Hepatocyte (in vitro differentiated cells): Measurements from ENCODE around the gene DNER. TPM values are rescaled to one million over a fixed set of nuclear protein-coding genes. Genes with fewer than 3 reads are reported as not detected.

Experiments
- DNase-seq: peaks from one replicate; pipeline ENCODE4 v3.0.0-alpha.2; 2016; ENCODE audit warnings: low spot score
- H2AFZ ChIP-seq: fragments of 200-600 bp; sonication (generic); 2 replicates; pipeline ENCODE4 v1.6.0; 2016; ENCODE audit warnings: antibody characterized with exemption, mild to moderate bottlenecking
- H3K27ac ChIP-seq: fragments of 200-600 bp; sonication (generic); 2 replicates; pipeline ENCODE4 v1.5.1; 2016; ENCODE audit warnings: mild to moderate bottlenecking
- H3K27me3 ChIP-seq: fragments of 200-600 bp; sonication (generic); 2 replicates; pipeline ENCODE4 v1.6.1; 2016
- H3K36me3 ChIP-seq: fragments of 200-600 bp; sonication (generic); replicated peaks from 2 replicates; pipeline ENCODE4 v1.5.1; 2016; ENCODE audit warnings: low read depth; ENCODE audit not compliant: insufficient read depth
- H3K4me1 ChIP-seq: fragments of 200-600 bp; sonication (generic); 2 replicates; pipeline ENCODE4 v1.5.1; 2016; ENCODE audit warnings: mild to moderate bottlenecking, moderate library complexity; ENCODE audit not compliant: insufficient read depth
- H3K4me2 ChIP-seq: fragments of 200-600 bp; sonication (generic); 2 replicates; pipeline ENCODE4 v1.6.0; 2016
- H3K4me3 ChIP-seq: fragments of 200-600 bp; sonication (generic); 2 replicates; pipeline ENCODE4 v1.5.1; 2016; ENCODE audit warnings: mild to moderate bottlenecking
- H3K79me2 ChIP-seq: fragments of 200-600 bp; sonication (generic); 2 replicates; pipeline ENCODE4 v1.6.0; 2017; ENCODE audit warnings: mild to moderate bottlenecking
- H3K9me2 ChIP-seq: fragments of 200-600 bp; sonication (generic); replicated peaks from 2 replicates; pipeline ENCODE4 v1.6.0; 2017; ENCODE audit warnings: mild to moderate bottlenecking; ENCODE audit not compliant: insufficient read depth
- H3K9me3 ChIP-seq: fragments of 200-600 bp; sonication (generic); 2 replicates; pipeline ENCODE4 v1.5.1; 2016; ENCODE audit warnings: low read depth, mild to moderate bottlenecking
- H4K20me1 ChIP-seq: fragments of 200-600 bp; sonication (generic); 2 replicates; pipeline ENCODE4 v1.6.0; 2016; ENCODE audit warnings: mild to moderate bottlenecking; ENCODE audit not compliant: insufficient read depth, poor library complexity, severe bottlenecking
- CTCF ChIP-seq: fragments of 200-600 bp; sonication (generic); IDR thresholded peaks from 2 replicates; pipeline ENCODE4 v1.5.1; 2016; ENCODE audit warnings: antibody characterized with exemption, mild to moderate bottlenecking; ENCODE audit not compliant: poor library complexity
- EZH2 ChIP-seq: fragments of 200-600 bp; sonication (generic); IDR thresholded peaks from 2 replicates; pipeline ENCODE4 v1.6.1; 2016; ENCODE audit warnings: antibody characterized with exemption, mild to moderate bottlenecking, borderline replicate concordance
- EZH2phosphoT487 ChIP-seq: fragments of 200-600 bp; sonication (generic); IDR thresholded peaks from one replicate; pipeline ENCODE4 v1.6.1; 2018; ENCODE audit warnings: antibody characterized with exemption, mild to moderate bottlenecking, low read depth, moderate library complexity; ENCODE audit not compliant: unreplicated experiment, severe bottlenecking
- WGBS: methylation state at CpG from one replicate; pipeline ENCODE4 v1.1.6; 2016; ENCODE audit warnings: low lambda C conversion rate; ENCODE audit errors: missing lambda C conversion rate; 5-methylcytosine and 5-hydroxymethylcytosine counted together
- polyA plus RNA-seq: library from polyadenylated mRNA; unstranded; fragments of >200 nt; fragmentation: Nextera tagmentation; extraction: Ambion mirVana; gene quantifications from 2 replicates; pipeline ENCODE4 v1.2.1, GENCODE V29; 2016
- total RNA-seq: library from RNA; depleted of rRNA; stranded (reverse); fragments of >200 nt; gene quantifications from 2 replicates; pipeline ENCODE4 v1.2.3, GENCODE V29; 2014

Gene DNER
- total and polyA plus RNA-seq, 2 experiments from 2014 or later = 0.37 TPM; not detected in 1

GRCh38 chr2:229571243-229571642 is 143.1 kb downstream of the DNER start:
- no peaks in the 10 kb centered on the region for H3K9me3 ChIP-seq
- TF ChIP-seq EZH2 (no peak), CTCF (no peak), EZH2phosphoT487 (no peak)
- no peaks in the 10 kb centered on the region for H3K9me2 ChIP-seq
- no peak overlapping the region for H3K4me3 ChIP-seq
- no peaks in the 10 kb centered on the region for H3K36me3 ChIP-seq
- no peaks in the 10 kb centered on the region for H4K20me1 ChIP-seq
- 88% methylated on average over 7 of the region's 7 CpGs for WGBS
- H3K27ac ChIP-seq = no peak overlapping the region
- H3K79me2 ChIP-seq = no peaks in the 10 kb centered on the region
- H2AFZ ChIP-seq = no peak overlapping the region
- H3K27me3 ChIP-seq = no peaks in the 10 kb centered on the region
- no peak overlapping the region for H3K4me2 ChIP-seq
- no peaks in the 10 kb centered on the region for H3K4me1 ChIP-seq
- no peak for DNase-seq

- no peaks in the 10 kb centered on the region for H3K9me3 ChIP-seq
- no peak overlapping the region for H3K4me2 ChIP-seq
- H2AFZ ChIP-seq = no peak overlapping the region
- no peaks in the 10 kb centered on the region for H3K9me2 ChIP-seq
- H4K20me1 ChIP-seq = no peaks in the 10 kb centered on the region
- H3K27ac ChIP-seq = no peak overlapping the region
- H3K36me3 ChIP-seq = no peaks in the 10 kb centered on the region
- H3K27me3 ChIP-seq = no peaks in the 10 kb centered on the region
- H3K79me2 ChIP-seq = no peaks in the 10 kb centered on the region
- no peaks in the 10 kb centered on the region for H3K4me1 ChIP-seq
- TF ChIP-seq EZH2phosphoT487 (no peak), EZH2 (no peak), CTCF (no peak)
- WGBS = 92% methylated on average over 2 of the region's 2 CpGs
- DNase-seq = no peak
- H3K4me3 ChIP-seq = no peak overlapping the region
These were observed 148.0 kb downstream of the DNER start for GRCh38 chr2:229566370-229566769.

GRCh38 chr2:229564300-229564907 is 150.0 kb downstream of the DNER start:
- TF ChIP-seq CTCF = no peak
- TF ChIP-seq EZH2phosphoT487 = no peak
- no peak for TF ChIP-seq EZH2
- WGBS = 100% methylated on average over 2 of the region's 2 CpGs
- Histone ChIP-seq H3K4me2 (no peak overlapping the region), H3K27me3 (no peaks in the 10 kb centered on the region), H3K9me3 (no peaks in the 10 kb centered on the region), H3K4me3 (no peak overlapping the region), H3K27ac (no peak overlapping the region), H3K79me2 (no peaks in the 10 kb centered on the region), H3K4me1 (no peaks in the 10 kb centered on the region), H2AFZ (no peak overlapping the region), H3K36me3 (no peaks in the 10 kb centered on the region), H4K20me1 (no peaks in the 10 kb centered on the region), H3K9me2 (no peaks in the 10 kb centered on the region)
- no peak for DNase-seq

GRCh38 chr2:229563388-229563787 is 151.0 kb downstream of the DNER start:
- no peak for DNase-seq

More at GRCh38 chr2:229563388-229563787, 151.0 kb downstream of the DNER start:
- Histone ChIP-seq H3K9me2 (no peaks in the 10 kb centered on the region), H3K79me2 (no peaks in the 10 kb centered on the region), H3K36me3 (no peaks in the 10 kb centered on the region), H3K27me3 (no peaks in the 10 kb centered on the region), H3K9me3 (no peaks in the 10 kb centered on the region), H3K4me2 (no peak overlapping the region), H3K4me1 (no peaks in the 10 kb centered on the region), H2AFZ (no peak overlapping the region), H4K20me1 (no peaks in the 10 kb centered on the region), H3K27ac (no peak overlapping the region), H3K4me3 (no peak overlapping the region)
- TF ChIP-seq EZH2 (no peak), EZH2phosphoT487 (no peak), CTCF (no peak)
- 87% methylated on average over 5 of the region's 5 CpGs for WGBS
